ENCODE results near the gene FHAD1.

The FHAD1 gene

DNA sequence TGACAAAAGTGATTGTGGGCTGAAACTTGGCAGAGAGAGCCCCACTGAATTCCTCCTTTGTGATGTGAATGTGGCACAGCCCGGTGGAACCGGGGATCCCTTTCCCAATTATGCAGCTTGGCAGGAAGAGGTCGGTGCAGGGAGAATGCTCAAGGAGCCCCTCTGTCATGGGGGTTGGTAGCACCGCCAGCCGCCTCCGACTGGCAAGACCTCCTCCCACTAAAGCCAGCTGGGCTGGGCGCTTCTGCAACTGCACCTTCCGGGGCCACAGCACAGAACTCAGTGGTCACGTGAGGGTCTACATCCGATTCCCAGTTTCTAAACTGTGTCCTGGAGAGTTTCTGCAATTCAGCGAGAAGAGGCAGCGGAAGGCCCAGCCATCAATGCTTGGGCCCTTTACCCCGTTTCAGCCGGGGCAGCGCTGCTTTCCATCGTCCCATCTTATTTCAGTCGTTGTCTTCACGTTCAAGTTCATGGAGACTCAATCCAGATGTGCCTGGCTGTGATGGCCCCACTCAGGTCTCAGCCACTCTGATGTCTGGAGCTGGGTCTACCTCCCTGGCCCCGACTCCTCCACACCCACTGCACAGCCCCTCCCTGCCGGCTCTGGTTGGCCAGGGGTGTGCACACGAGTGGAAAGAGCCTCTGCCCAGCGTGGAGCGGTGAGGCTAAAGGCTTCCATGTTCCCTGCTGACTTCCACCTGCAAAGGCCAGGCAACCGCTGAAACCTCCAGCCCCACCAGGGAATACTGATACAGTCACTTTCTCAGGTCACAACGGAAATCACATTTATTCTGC, 39.8 kb upstream of the FHAD1 start:
- no peak for TF ChIP-seq CEBPB (IDR thresholded peaks at IDR 0.05)
- TF ChIP-seq FOXM1 (IDR thresholded peaks at IDR 0.05; ENCODE audit: borderline replicate concordance, low read depth): no peak
- TF ChIP-seq RAD21 (IDR thresholded peaks at IDR 0.05; ENCODE audit: low read depth): no peak
- TF ChIP-seq EP300 (IDR thresholded peaks at IDR 0.05; ENCODE audit: borderline replicate concordance): no peak
- TF ChIP-seq, protein P1, sequence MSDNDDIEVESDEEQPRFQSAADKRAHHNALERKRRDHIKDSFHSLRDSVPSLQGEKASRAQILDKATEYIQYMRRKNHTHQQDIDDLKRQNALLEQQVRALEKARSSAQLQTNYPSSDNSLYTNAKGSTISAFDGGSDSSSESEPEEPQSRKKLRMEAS (IDR thresholded peaks at IDR 0.05): no peak
- no peak for TF ChIP-seq YY1 (IDR thresholded peaks at IDR 0.05; ENCODE audit: low read depth)
- no peak for TF ChIP-seq TEAD4 (IDR thresholded peaks at IDR 0.05)
- TF ChIP-seq EGR1 (IDR thresholded peaks at IDR 0.05): no peak
- no peak for TF ChIP-seq REST (IDR thresholded peaks at IDR 0.05; ENCODE audit: low read depth)
- TF ChIP-seq NFIC (IDR thresholded peaks at IDR 0.05): no peak
- no peak for TF ChIP-seq TCF12 (IDR thresholded peaks at IDR 0.05; ENCODE audit: low read depth)
- TF ChIP-seq ZBTB7A (IDR thresholded peaks at IDR 0.05; ENCODE audit: low read depth): no peak
- no peak for TF ChIP-seq USF1 (IDR thresholded peaks at IDR 0.05)
- no peak for TF ChIP-seq TAF1 (IDR thresholded peaks at IDR 0.05; ENCODE audit: low read depth)
- TF ChIP-seq CREB1 (IDR thresholded peaks at IDR 0.05; ENCODE audit: low read depth): no peak

DNA sequence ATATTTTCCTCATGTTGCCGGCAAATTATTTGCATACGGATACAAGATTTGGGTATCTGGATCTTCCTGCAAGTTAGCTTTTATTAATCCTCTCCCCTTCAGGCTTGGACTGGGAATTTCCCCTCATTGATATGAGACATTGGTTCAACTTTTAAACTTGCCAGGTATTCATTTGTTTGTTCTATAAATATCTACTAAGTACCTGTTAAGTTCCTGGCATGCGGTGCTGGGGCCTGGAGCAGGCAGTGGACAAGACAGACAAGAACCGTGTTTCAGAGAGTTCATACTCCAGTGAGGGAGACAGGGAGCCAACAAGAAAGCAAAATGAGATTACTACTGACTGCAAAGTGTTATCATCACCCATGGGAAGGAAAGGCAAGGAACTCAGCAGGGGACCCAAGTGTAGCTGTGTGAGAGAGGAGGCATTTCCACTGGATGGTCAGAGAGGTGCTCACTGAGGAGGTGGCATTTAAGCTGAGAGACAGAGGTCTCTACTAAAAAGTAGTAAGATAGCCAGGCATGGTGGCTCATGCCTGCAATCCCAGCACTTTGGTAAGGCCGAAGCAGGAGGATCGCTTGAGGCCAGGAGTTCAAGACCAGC, 39.1 kb upstream of the FHAD1 start:
- TF ChIP-seq TAF1 (IDR thresholded peaks at IDR 0.05; ENCODE audit: low read depth): no peak

DNA sequence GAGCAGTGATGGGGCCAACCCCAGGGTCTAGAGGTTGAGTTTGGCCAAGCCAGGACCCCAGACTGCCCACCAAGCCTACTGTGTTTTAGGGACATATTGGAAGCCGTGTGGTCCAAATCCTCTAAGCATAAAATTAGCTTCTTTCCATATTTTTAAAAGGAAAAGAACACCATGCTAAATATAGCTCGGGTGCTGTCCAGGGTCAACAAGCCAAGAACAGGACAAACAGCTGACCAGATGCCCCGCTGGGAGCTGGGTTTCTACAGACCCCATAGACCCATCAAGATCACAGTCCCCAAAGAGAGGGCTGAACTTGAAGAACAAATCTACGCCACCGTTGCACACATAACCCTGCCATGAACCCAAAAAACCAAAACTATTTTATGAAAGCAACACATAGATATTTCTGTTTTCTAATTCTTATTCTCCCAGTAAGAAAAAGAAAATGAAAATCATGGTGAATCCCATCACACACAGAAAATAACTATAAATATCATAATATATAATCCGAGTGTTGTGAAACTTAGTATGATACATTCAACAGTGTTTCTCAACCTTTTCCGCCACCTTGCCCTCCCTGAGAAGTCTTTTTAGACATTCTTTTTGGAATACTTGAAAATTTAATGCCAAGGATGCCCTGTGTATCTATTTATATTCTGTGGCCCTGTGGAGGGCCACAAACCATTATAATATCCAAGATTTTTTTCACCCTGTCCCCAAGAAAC, 36.2 kb upstream of the FHAD1 start:
- TF ChIP-seq CREB1 (IDR thresholded peaks at IDR 0.05; ENCODE audit: low read depth) (no peak), EP300 (IDR thresholded peaks at IDR 0.05; ENCODE audit: borderline replicate concordance) (no peak), RAD21 (IDR thresholded peaks at IDR 0.05; ENCODE audit: low read depth) (no peak), REST (IDR thresholded peaks at IDR 0.05; ENCODE audit: low read depth) (0 out of 2 replicates have a peak, but pooled peaks have one; percentile 8), NFIC (IDR thresholded peaks at IDR 0.05) (no peak)

- TF ChIP-seq EP300 (IDR thresholded peaks at IDR 0.05; ENCODE audit: borderline replicate concordance) (no peak), YY1 (IDR thresholded peaks at IDR 0.05; ENCODE audit: low read depth) (no peak), CREB1 (IDR thresholded peaks at IDR 0.05; ENCODE audit: low read depth) (no peak), FOXM1 (IDR thresholded peaks at IDR 0.05; ENCODE audit: borderline replicate concordance, low read depth) (no peak), TCF12 (IDR thresholded peaks at IDR 0.05; ENCODE audit: low read depth) (no peak), REST (IDR thresholded peaks at IDR 0.05; ENCODE audit: low read depth) (no peak), TEAD4 (IDR thresholded peaks at IDR 0.05) (no peak), TAF1 (IDR thresholded peaks at IDR 0.05; ENCODE audit: low read depth) (no peak), ZBTB7A (IDR thresholded peaks at IDR 0.05; ENCODE audit: low read depth) (no peak), USF1 (IDR thresholded peaks at IDR 0.05) (no peak), RAD21 (IDR thresholded peaks at IDR 0.05; ENCODE audit: low read depth) (no peak), NFIC (IDR thresholded peaks at IDR 0.05) (no peak), EGR1 (IDR thresholded peaks at IDR 0.05) (no peak), CEBPB (IDR thresholded peaks at IDR 0.05) (no peak)
- TF ChIP-seq, protein P1 (IDR thresholded peaks at IDR 0.05): no peak
Observed at GRCh38 chr1:15211424-15211823, 35.6 kb upstream of the FHAD1 start.
